Caco-2 (cell line): ENCODE results near the gene CBX2. TPM values are rescaled to one million over a fixed set of nuclear protein-coding genes. Genes with fewer than 3 reads are reported as not detected.
A peak's percentile ranks its signal among the peaks of the same experiment; 100 is the strongest.

Experiments
- BruUV-seq: library from RNA; stranded (reverse); fragments of 400-500 nt; replicated peaks from 2 replicates; lab custom pipeline; 2021; lab: Mats Ljungman, UMichigan
- CTCF ChIA-PET: fragments of 300-600 bp; sonication (Branson Sonifier 250); formaldehyde crosslinking; loops from one replicate; lab custom pipeline; 2022; ENCODE audit warnings: antibody characterized with exemption; lab: Charles Lee
- POLR2A ChIA-PET: fragments of 300-600 bp; sonication (Branson Sonifier 250); formaldehyde crosslinking; loops from one replicate; lab custom pipeline; 2022; ENCODE audit warnings: antibody characterized with exemption; lab: Charles Lee
- DNase-seq, 2 experiments: peaks; one replicate each; pipeline versions ENCODE4 v3.0.0 to v3.0.0-alpha.2; 2020 to 2022
- H3K27me3 ChIP-seq: replicated peaks from 2 replicates; pipeline ENCODE4 v1.6.0; 2011; ENCODE audit warnings: low read length; ENCODE audit not compliant: control insufficient read depth, insufficient read depth
- H3K36me3 ChIP-seq: 2 replicates; pipeline ENCODE4 v1.5.1; 2011; ENCODE audit warnings: low read length; ENCODE audit not compliant: control insufficient read depth, insufficient read depth
- H3K4me1 ChIP-seq: fragments of 250-450 bp; sonication (Bioruptor Pico); 2 replicates; pipeline ENCODE4 v1.5.1; 2020; ENCODE audit warnings: mild to moderate bottlenecking
- H3K4me3 ChIP-seq: 2 replicates; pipeline ENCODE4 v1.5.1; 2011; ENCODE audit warnings: low read depth, mild to moderate bottlenecking, control low read depth, low read length
- H3K9me3 ChIP-seq: fragments of 250-450 bp; sonication (Bioruptor Pico); 2 replicates; pipeline ENCODE4 v1.5.1; 2020; ENCODE audit warnings: mild to moderate bottlenecking, moderate library complexity
- H3K27ac Mint-ChIP-seq: one replicate; pipeline ENCODE4 v1.8.0; 2022; ENCODE audit warnings: mixed read lengths; ENCODE audit not compliant: unreplicated experiment
- H3K27me3 Mint-ChIP-seq: one replicate; pipeline ENCODE4 v1.8.0; 2022; ENCODE audit warnings: mixed read lengths; ENCODE audit not compliant: insufficient read depth, unreplicated experiment
- H3K36me3 Mint-ChIP-seq: one replicate; pipeline ENCODE4 v1.8.0; 2022; ENCODE audit warnings: mild to moderate bottlenecking, mixed read lengths; ENCODE audit not compliant: insufficient read depth, unreplicated experiment
- H3K4me1 Mint-ChIP-seq: one replicate; pipeline ENCODE4 v1.8.0; 2022; ENCODE audit warnings: low read depth, mixed read lengths; ENCODE audit not compliant: unreplicated experiment
- H3K4me3 Mint-ChIP-seq: one replicate; pipeline ENCODE4 v1.8.0; 2022; ENCODE audit warnings: mild to moderate bottlenecking, moderate library complexity, mixed read lengths; ENCODE audit not compliant: unreplicated experiment
- H3K9me3 Mint-ChIP-seq: one replicate; pipeline ENCODE4 v1.8.0; 2022; ENCODE audit warnings: mixed read lengths; ENCODE audit not compliant: unreplicated experiment
- CTCF ChIP-seq, 2 experiments: fragments of 200-600 bp in 1 of 2; IDR thresholded peaks; 1 replicate in 1 of 2; 2 replicates in 1 of 2; pipeline versions ENCODE4 v1.5.1 to v1.8.0; 2011 to 2022; ENCODE audit warnings: antibody characterized with exemption in 1 of 2, control low read depth in 1 of 2, inconsistent platforms in 1 of 2, low read depth in 1 of 2, low read length in 1 of 2, mild to moderate bottlenecking in 1 of 2, moderate library complexity in 1 of 2; ENCODE audit not compliant: insufficient read depth in 1 of 2, severe bottlenecking in 1 of 2, unreplicated experiment in 1 of 2
- intact Hi-C: fragments of 100-400 bp; cut with micrococcal nuclease; formaldehyde crosslinking; loops from one replicate; pipeline ENCODE4 v1.10.0; 2022; ENCODE audit not compliant: unreplicated experiment
- total RNA-seq: library from RNA; stranded (reverse); gene quantifications from 2 replicates; pipeline ENCODE4 v1.2.3, GENCODE V29; 2022

CBX2 gene
- total RNA-seq, 1 experiment from 2014 or later = 52.8 TPM

GRCh38 chr17:79835470-79835899, 57.5 kb downstream of the CBX2 start:
- intact Hi-C loops = loop anchor here (5.0 kb wide), 1 partner anchor 33 kb away; no protein-coding TSS in a partner anchor
- Histone ChIP-seq H3K9me3 (no peaks in the 10 kb centered on the region), H3K4me3 (no peak overlapping the region), H3K36me3 (peaks cover 5% of the 10 kb centered on the region), H3K4me1 (peaks cover 40% of the 10 kb centered on the region), H3K27me3 (no peaks in the 10 kb centered on the region)
- peak in 1 of 2 experiments; percentile 9 for TF ChIP-seq CTCF (IDR thresholded peaks at IDR 0.05; ENCODE audit: insufficient read depth in 1 of 2, low read depth in 1 of 2, low read length in 1 of 2, severe bottlenecking in 1 of 2, unreplicated experiment in 1 of 2)
- peak; percentile 22 to 48 for DNase-seq
- H3K36me3 Mint-ChIP-seq = peaks cover 98% of the 10 kb centered on the region
- ChIA-PET CTCF (interaction anchor here (0.7 to 1.6 kb wide), 2 partner anchors 25 to 39 kb away, joined by 4 to 7 read pairs; partner anchors contain the start of gene CBX8), POLR2A (interaction anchor here (0.6 to 1.8 kb wide), 3 partner anchors 16 to 80 kb away, joined by 3 to 5 read pairs (median 3); no protein-coding TSS in a partner anchor)
- H3K27ac Mint-ChIP-seq = peak overlapping the region; percentile 45
- H3K27me3 Mint-ChIP-seq = no peaks in the 10 kb centered on the region
- H3K9me3 Mint-ChIP-seq = no peaks in the 10 kb centered on the region
- no peak overlapping the region for H3K4me3 Mint-ChIP-seq
- peaks cover 7% of the 10 kb centered on the region for H3K4me1 Mint-ChIP-seq
- BruUV-seq = no TSS peak

GRCh38 chr17:79835953-79836509, 58.1 kb downstream of the CBX2 start:
- Mint-ChIP-seq H3K27ac (peak overlapping the region; percentile 45), H3K9me3 (no peaks in the 10 kb centered on the region), H3K27me3 (no peaks in the 10 kb centered on the region), H3K36me3 (peaks cover 92% of the 10 kb centered on the region), H3K4me3 (no peak overlapping the region), H3K4me1 (peaks cover 7% of the 10 kb centered on the region)
- intact Hi-C loops = loop anchor here (5.0 kb wide), 1 partner anchor 34 kb away; no protein-coding TSS in a partner anchor
- H3K27me3 ChIP-seq = no peaks in the 10 kb centered on the region
- no TSS peak for BruUV-seq
- peaks cover 5% of the 10 kb centered on the region for H3K36me3 ChIP-seq
- ChIA-PET CTCF (interaction anchor here (1.5 to 1.6 kb wide), 2 partner anchors 26 to 94 kb away, joined by 6 to 7 read pairs; no protein-coding TSS in a partner anchor), POLR2A (interaction anchor here (1.0 to 1.8 kb wide), 2 partner anchors 17 to 80 kb away, joined by 3 to 5 read pairs; no protein-coding TSS in a partner anchor)
- TF ChIP-seq CTCF (IDR thresholded peaks at IDR 0.05; ENCODE audit: insufficient read depth in 1 of 2, low read depth in 1 of 2, low read length in 1 of 2, severe bottlenecking in 1 of 2, unreplicated experiment in 1 of 2) = no peak
- peak; percentile 59 to 75 for DNase-seq
- no peak overlapping the region for H3K4me3 ChIP-seq
- H3K9me3 ChIP-seq = no peaks in the 10 kb centered on the region
- peaks cover 35% of the 10 kb centered on the region for H3K4me1 ChIP-seq

- BruUV-seq = no TSS peak
- no peaks in the 10 kb centered on the region for H3K27me3 ChIP-seq
- peaks cover 5% of the 10 kb centered on the region for H3K36me3 ChIP-seq
- H3K4me1 Mint-ChIP-seq = peaks cover 7% of the 10 kb centered on the region
- H3K9me3 Mint-ChIP-seq = no peaks in the 10 kb centered on the region
- ChIA-PET POLR2A (interaction anchor here (0.5 to 1.8 kb wide), 3 partner anchors 17 to 79 kb away, joined by 3 to 5 read pairs (median 5); no protein-coding TSS in a partner anchor), CTCF (interaction anchor here (1.5 to 1.6 kb wide), 2 partner anchors 26 to 94 kb away, joined by 6 to 7 read pairs; no protein-coding TSS in a partner anchor)
- peaks cover 31% of the 10 kb centered on the region for H3K4me1 ChIP-seq
- H3K4me3 Mint-ChIP-seq = peak overlapping the region; percentile 80
- H3K9me3 ChIP-seq = no peaks in the 10 kb centered on the region
- TF ChIP-seq CTCF (IDR thresholded peaks at IDR 0.05; ENCODE audit: insufficient read depth in 1 of 2, low read depth in 1 of 2, low read length in 1 of 2, severe bottlenecking in 1 of 2, unreplicated experiment in 1 of 2) = no peak
- intact Hi-C loops = loop anchor here (5.0 kb wide), 1 partner anchor 34 kb away; no protein-coding TSS in a partner anchor
- peaks cover 87% of the 10 kb centered on the region for H3K36me3 Mint-ChIP-seq
- DNase-seq = peak in 1 of 2 experiments; percentile 40
- H3K4me3 ChIP-seq = no peak overlapping the region
- H3K27me3 Mint-ChIP-seq = no peaks in the 10 kb centered on the region
- peak overlapping the region; percentile 89 for H3K27ac Mint-ChIP-seq
Measured at GRCh38 chr17:79836510-79836971, 58.6 kb downstream of the CBX2 start.
